ENCODE data around the gene CD53. TPM values are rescaled to one million over a fixed set of nuclear protein-coding genes. Genes with fewer than 3 reads are reported as not detected.

Gene CD53
- total RNA-seq, 2 donors from 2014 or later, result 7.5 to 20.8 TPM

Other genes with a start within 250 kb of the CD53 start
- 1 to 10 TPM in 1 of 2 donors, under 1 TPM in 1; 0.92 to 3.4 TPM for gene KCNA3, start 198.2 kb upstream of the CD53 start, total RNA-seq
- gene LRIF1, start 90.8 kb downstream of the CD53 start, total RNA-seq, result 1 to 10 TPM; 6.5 to 9.1 TPM